ENCODE results near the gene IL10RA. TPM values are rescaled to one million over a fixed set of nuclear protein-coding genes. Genes with fewer than 3 reads are reported as not detected.

IL10RA gene
- total and polyA plus RNA-seq, 9 of the 15 experiments (the other 6 are each of a cell fraction or from before 2014, with no cell fraction given), result 0.17 to 17.3 (median 2.9) TPM

DNA sequence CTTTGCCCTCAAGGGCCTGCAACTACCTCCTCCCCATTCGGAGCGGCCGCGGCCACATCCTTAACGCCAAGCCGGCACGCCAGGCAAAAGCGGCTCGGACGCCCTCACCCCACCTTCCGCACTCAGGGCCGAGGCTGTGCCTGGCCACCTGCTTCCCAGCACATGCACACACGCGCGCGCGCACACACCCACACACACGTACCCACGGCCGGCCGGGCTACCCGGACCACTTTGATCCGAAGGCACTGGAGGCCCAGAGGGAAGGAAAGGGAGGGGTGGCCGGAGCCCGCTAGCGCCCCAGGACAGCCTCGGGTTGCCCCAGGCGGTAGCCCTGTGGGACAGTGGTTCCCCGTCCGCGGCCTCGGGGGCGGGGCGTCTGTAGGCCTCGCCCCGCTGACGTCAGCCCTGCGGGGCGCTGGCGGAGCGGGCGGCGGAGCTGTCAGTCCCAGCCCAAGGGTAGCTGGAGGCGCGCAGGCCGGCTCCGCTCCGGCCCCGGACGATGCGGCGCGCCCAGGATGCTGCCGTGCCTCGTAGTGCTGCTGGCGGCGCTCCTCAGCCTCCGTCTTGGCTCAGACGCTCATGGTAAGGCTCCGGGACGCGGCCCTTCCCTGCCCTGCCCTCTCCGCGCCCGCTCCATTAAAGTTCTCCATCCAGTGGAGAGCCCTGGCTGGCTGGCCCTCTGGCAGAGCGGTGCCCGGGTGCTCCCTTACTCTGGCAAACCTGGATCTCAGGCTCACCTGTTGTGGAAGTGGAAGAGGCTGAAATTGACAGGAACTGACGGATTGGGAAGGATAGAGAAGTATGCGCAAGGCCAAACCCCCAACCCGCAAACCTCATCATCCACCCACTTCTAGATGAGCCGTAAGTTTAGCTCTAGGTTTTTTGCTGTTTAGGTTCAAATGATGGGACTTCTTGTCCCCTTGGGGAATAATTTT, at the start of gene IL10RA (continued):
- TF ChIP-seq TCFL5 (CRISPR knock-in tag; conservative IDR thresholded peaks at IDR 0.05) (no peak), ATF2 (CRISPR knock-in tag; IDR thresholded peaks at IDR 0.05) (peak; percentile 85; the same call in 1 of the 2 replicates), ZNF696 (CRISPR knock-in tag; conservative IDR thresholded peaks at IDR 0.05) (no peak), ZBTB12 (CRISPR knock-in tag; IDR thresholded peaks at IDR 0.05) (peak; percentile 67; the same call in 1 of the 2 replicates), CTBP1 (IDR thresholded peaks at IDR 0.05; ENCODE audit: borderline replicate concordance) (peak; percentile 94), COPS2 (conservative IDR thresholded peaks at IDR 0.05) (no peak), IFI16 (CRISPR knock-in tag; IDR thresholded peaks at IDR 0.05) (no peak), THAP7 (CRISPR knock-in tag; IDR thresholded peaks at IDR 0.05) (no peak), RAD51 (IDR thresholded peaks at IDR 0.05; ENCODE audit: borderline replicate concordance, low read depth) (no peak), C11orf30 (IDR thresholded peaks at IDR 0.05; ENCODE audit: low read depth) (no peak), U2AF2 (optimal IDR thresholded peaks at IDR 0.05; ENCODE audit: low read depth, low read length) (no peak), ADNP (tag; IDR thresholded peaks at IDR 0.05) (no peak), ZNF311 (CRISPR knock-in tag; IDR thresholded peaks at IDR 0.05) (no peak), RCOR1 (IDR thresholded peaks at IDR 0.05; ENCODE audit: borderline replicate concordance in 1 of 2, low read depth in 2 of 2, low read length in 2 of 2) (peak in 1 of 2 experiments; percentile 50; a peak in 1 of 4 replicates), DLX4 (CRISPR knock-in tag; IDR thresholded peaks at IDR 0.05) (no peak), SREBF1 (IDR thresholded peaks at IDR 0.05; ENCODE audit: borderline replicate concordance, low read depth, low read length) (no peak), PREB (CRISPR knock-in tag; IDR thresholded peaks at IDR 0.05) (no peak), MAFG (tag; conservative IDR thresholded peaks at IDR 0.05) (no peak), YY1 (IDR thresholded peaks at IDR 0.05; ENCODE audit: borderline replicate concordance in 1 of 3, control insufficient read depth in 1 of 3, extremely low read depth in 1 of 3, insufficient read depth in 3 of 3, insufficient read length in 1 of 3, insufficient replicate concordance in 2 of 3, low read depth in 1 of 3, low read length in 2 of 3) (peak in 1 of 3 experiments; percentile 28), ATF7 (IDR thresholded peaks at IDR 0.05) (peak; percentile 97), FOS (IDR thresholded peaks at IDR 0.05; ENCODE audit: extremely low read depth, insufficient read length) (no peak)
- TF ChIP-seq, protein P1, sequence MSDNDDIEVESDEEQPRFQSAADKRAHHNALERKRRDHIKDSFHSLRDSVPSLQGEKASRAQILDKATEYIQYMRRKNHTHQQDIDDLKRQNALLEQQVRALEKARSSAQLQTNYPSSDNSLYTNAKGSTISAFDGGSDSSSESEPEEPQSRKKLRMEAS (CRISPR knock-in tag; IDR thresholded peaks at IDR 0.05), result peak; percentile 99
